SK-N-SH (cell line): Measurements from ENCODE around the gene TMIGD3. TPM values are rescaled to one million over a fixed set of nuclear protein-coding genes. Genes with fewer than 3 reads are reported as not detected.

Experiments used
- CTCF ChIA-PET: fragments of 300-600, 350-600 bp; formaldehyde crosslinking; extraction: SDS; loops from one replicate; lab custom pipeline; 2021; lab: Yijun Ruan, JAX
- POLR2A ChIA-PET: fragments of 350-600 bp; sonication (Branson Sonifier 250); formaldehyde crosslinking; extraction: SDS; loops from one replicate; lab custom pipeline; 2020; ENCODE audit warnings: antibody characterized with exemption, inconsistent platforms; lab: Yijun Ruan, JAX
- DNase-seq: peaks from one replicate; pipeline ENCODE4 v3.0.0; 2012
- H2AFZ ChIP-seq: fragments of 200-600 bp; sonication (generic); 2 replicates; pipeline ENCODE4 v1.8.1; 2016; ENCODE audit warnings: antibody characterized with exemption, mild to moderate bottlenecking, low read depth
- H3F3A ChIP-seq: fragments of 200-600 bp; sonication (generic); replicated peaks from 2 replicates; pipeline ENCODE3; 2016; ENCODE audit warnings: antibody characterized with exemption, mild to moderate bottlenecking; ENCODE audit not compliant: insufficient read depth
- H3K27ac ChIP-seq, 2 experiments: fragments of 200-500 bp in 1 of 2; fragments of 200-600 bp in 1 of 2; sonication (Bioruptor generic) in 1 of 2; sonication (generic), shearing (Covaris generic) in 1 of 2; 2 replicates each; pipeline versions ENCODE4 v1.5.1 to v1.6.1; 2014 to 2016; ENCODE audit warnings: low read depth in 2 of 2, inconsistent platforms in 1 of 2, low read length in 1 of 2, mild to moderate bottlenecking in 1 of 2, mixed read lengths in 1 of 2
- H3K27me3 ChIP-seq: fragments of 200-600 bp; sonication (generic), shearing (Covaris generic); 2 replicates; pipeline ENCODE4 v1.6.1; 2016; ENCODE audit warnings: mixed run types; ENCODE audit not compliant: insufficient read depth
- H3K36me3 ChIP-seq, 2 experiments: fragments of 200-500 bp in 1 of 2; fragments of 200-600 bp in 1 of 2; sonication (Bioruptor generic) in 1 of 2; sonication (generic) in 1 of 2; replicated peaks in 1 of 2; 2 replicates each; pipeline versions ENCODE3 to v1.5.1; 2014 to 2016; ENCODE audit warnings: low read length in 1 of 2, mild to moderate bottlenecking in 1 of 2; ENCODE audit not compliant: insufficient read depth in 2 of 2, control insufficient read depth in 1 of 2
- H3K4me1 ChIP-seq, 2 experiments: fragments of 200-500 bp in 1 of 2; fragments of 200-600 bp in 1 of 2; sonication (Bioruptor generic) in 1 of 2; sonication (generic), shearing (Covaris generic) in 1 of 2; 2 replicates each; pipeline versions ENCODE4 v1.5.1 to v1.6.1; 2014 to 2016; ENCODE audit warnings: low read depth in 1 of 2, low read length in 1 of 2, mixed run types in 1 of 2; ENCODE audit not compliant: insufficient read depth in 2 of 2, control insufficient read depth in 1 of 2
- H3K4me2 ChIP-seq: fragments of 200-600 bp; sonication (generic), shearing (Covaris generic); 2 replicates; pipeline ENCODE4 v1.6.1; 2017; ENCODE audit warnings: mixed run types
- H3K4me3 ChIP-seq, 2 experiments: fragments of 200-500 bp in 1 of 2; fragments of 200-600 bp in 1 of 2; sonication (Bioruptor generic) in 1 of 2; sonication (generic), shearing (Covaris generic) in 1 of 2; 2 replicates each; pipeline versions ENCODE4 v1.5.1 to v1.8.1; 2014 to 2016; ENCODE audit warnings: low read depth in 2 of 2, inconsistent platforms in 1 of 2, low read length in 1 of 2, mild to moderate bottlenecking in 1 of 2, mixed read lengths in 1 of 2, moderate library complexity in 1 of 2
- H3K79me2 ChIP-seq: fragments of 200-600 bp; sonication (generic); 2 replicates; pipeline ENCODE4 v1.8.1; 2017; ENCODE audit warnings: mild to moderate bottlenecking; ENCODE audit not compliant: insufficient read depth
- H3K9ac ChIP-seq: fragments of 200-600 bp; sonication (generic); 2 replicates; pipeline ENCODE4 v1.6.1; 2017; ENCODE audit warnings: mixed run types
- H3K9me2 ChIP-seq: fragments of 200-600 bp; sonication (generic); 2 replicates; pipeline ENCODE4 v1.6.1; 2017; ENCODE audit warnings: mixed run types
- H3K9me3 ChIP-seq: fragments of 200-600 bp; sonication (generic); 2 replicates; pipeline ENCODE4 v1.6.1; 2017; ENCODE audit warnings: mixed run types, mild to moderate bottlenecking, moderate library complexity
- H4K20me1 ChIP-seq: fragments of 200-600 bp; sonication (generic); 2 replicates; pipeline ENCODE4 v1.6.1; 2017; ENCODE audit warnings: mild to moderate bottlenecking, mixed run types; ENCODE audit not compliant: insufficient read depth
- CHD2 ChIP-seq: fragments of 150-350 bp; IDR thresholded peaks from 2 replicates; pipeline ENCODE4 v1.6.1; 2018; ENCODE audit warnings: low read length; ENCODE audit not compliant: partially characterized antibody
- ELF1 ChIP-seq: IDR thresholded peaks from 2 replicates; pipeline ENCODE4 v1.4.0; 2012
- EZH2phosphoT487 ChIP-seq: fragments of 200-600 bp; sonication (generic); IDR thresholded peaks from 2 replicates; pipeline ENCODE4 v1.6.1; 2017; ENCODE audit warnings: low read depth, mixed run types, mild to moderate bottlenecking, antibody characterized with exemption, moderate library complexity, borderline replicate concordance
- FOSL2 ChIP-seq: IDR thresholded peaks from 2 replicates; pipeline ENCODE4 v1.4.0; 2012; ENCODE audit warnings: low read depth, mild to moderate bottlenecking, moderate library complexity, borderline replicate concordance
- FOXJ3 ChIP-seq: sonication (generic); formaldehyde crosslinking; IDR thresholded peaks from 2 replicates; pipeline ENCODE4 v1.5.1; 2020; ENCODE audit warnings: mild to moderate bottlenecking, missing genetic modification reagents
- FOXM1 ChIP-seq: IDR thresholded peaks from 2 replicates; pipeline ENCODE4 v1.4.0; 2012; ENCODE audit warnings: low read depth, mild to moderate bottlenecking
- GABPA ChIP-seq: IDR thresholded peaks from 2 replicates; pipeline ENCODE4 v1.4.0; 2012; ENCODE audit warnings: low read depth, mild to moderate bottlenecking
- GATA2 ChIP-seq: sonication (generic); formaldehyde crosslinking; IDR thresholded peaks from 2 replicates; pipeline ENCODE4 v1.5.0; 2020; ENCODE audit warnings: mild to moderate bottlenecking, missing genetic modification reagents
- JUND ChIP-seq: IDR thresholded peaks from 2 replicates; pipeline ENCODE4 v1.4.0; 2012
- NRF1 ChIP-seq: IDR thresholded peaks from 2 replicates; pipeline ENCODE4 v1.6.1; 2012; ENCODE audit warnings: low read depth, mild to moderate bottlenecking, low read length
- POLR2AphosphoS5 ChIP-seq: IDR thresholded peaks from 2 replicates; pipeline ENCODE4 v1.6.1; 2012; ENCODE audit warnings: low read depth, low read length
- RCOR1 ChIP-seq: fragments of 150-350 bp; IDR thresholded peaks from 2 replicates; pipeline ENCODE4 v1.6.1; 2017; ENCODE audit warnings: antibody characterized with exemption, low read length
- RXRA ChIP-seq: IDR thresholded peaks from 2 replicates; pipeline ENCODE4 v1.4.0; 2012; ENCODE audit warnings: low read depth, mild to moderate bottlenecking, borderline replicate concordance
- SMC3 ChIP-seq: IDR thresholded peaks from 2 replicates; pipeline ENCODE4 v1.6.1; 2012; ENCODE audit warnings: low read depth, low read length, improper control_type of control experiment
- YY1 ChIP-seq: IDR thresholded peaks from 2 replicates; pipeline ENCODE4 v1.4.0; 2012; ENCODE audit warnings: low read depth, mild to moderate bottlenecking
- WGBS: methylation state at CpG from one replicate; pipeline ENCODE4 v1.1.6; 2017; ENCODE audit warnings: low lambda C conversion rate; 5-methylcytosine and 5-hydroxymethylcytosine counted together
- polyA plus RNA-seq, 3 experiments: library from polyadenylated mRNA; depleted of rRNA; stranded (reverse); fragments of >200 nt; gene quantifications; 2 replicates each; pipeline ENCODE4 v1.2.3, GENCODE V29; 2012
- TF ChIP-seq, protein P1 (sequence below): IDR thresholded peaks from 2 replicates; pipeline ENCODE4 v1.4.0; 2012; ENCODE audit warnings: low read depth
- TF ChIP-seq, protein P2 (sequence below): IDR thresholded peaks from 2 replicates; pipeline ENCODE4; 2012
- TF ChIP-seq, protein P3 (sequence below): fragments of 150-350 bp; IDR thresholded peaks from 2 replicates; pipeline ENCODE4 v1.6.1; 2017; ENCODE audit warnings: antibody characterized with exemption, low read length, low read depth, borderline replicate concordance
- TF ChIP-seq, protein P4 (sequence below): IDR thresholded peaks from 2 replicates; pipeline ENCODE4 v1.6.1; 2012; ENCODE audit warnings: mild to moderate bottlenecking, low read depth, low read length, moderate library complexity

The TMIGD3 gene
- polyA plus RNA-seq, 1 of the 3 experiments (the other 2 are of a cell fraction), result not detected

DNA sequence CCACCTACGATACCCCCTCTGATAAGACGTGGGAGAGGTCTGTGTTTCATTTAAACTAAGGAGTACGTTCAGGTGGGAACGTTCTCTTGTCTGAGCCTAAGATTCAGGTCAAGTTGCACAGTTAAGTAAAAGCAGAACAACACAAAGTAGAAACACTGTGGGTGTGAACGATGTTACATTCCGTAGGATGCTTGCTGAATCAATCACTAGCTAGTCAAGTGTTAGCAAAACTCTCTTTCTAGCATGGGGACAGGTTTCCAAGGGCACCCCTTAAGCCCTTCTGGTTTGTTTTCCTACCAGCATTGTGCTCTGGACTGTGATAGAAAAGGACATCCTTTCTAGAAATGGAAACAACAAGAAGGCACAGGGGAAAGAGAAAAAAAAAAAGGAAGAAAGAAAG, 16.3 kb downstream of the TMIGD3 start (continued):
- TF ChIP-seq GABPA, result no peak
- TF ChIP-seq, all 33 proteins: peak for 0

DNA sequence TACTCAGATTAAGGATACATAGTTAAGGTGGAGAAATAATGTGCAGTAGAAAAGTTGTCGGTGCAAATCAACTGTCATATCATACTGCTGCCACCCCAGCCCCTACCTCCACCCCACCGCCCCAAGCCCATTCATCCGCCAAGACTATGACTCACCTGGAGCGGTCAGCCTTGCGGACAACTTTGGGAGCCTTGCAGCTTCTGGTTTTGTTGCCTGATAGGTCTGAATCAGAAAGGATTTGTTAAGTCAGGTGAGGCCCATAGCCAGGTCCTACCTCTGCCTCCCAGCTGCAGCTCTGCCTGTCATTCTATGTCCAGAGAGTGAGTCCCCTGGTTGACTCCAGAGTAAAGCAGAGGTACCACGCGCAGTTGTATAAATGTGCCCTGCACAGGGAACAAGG, 17.0 kb downstream of the TMIGD3 start:
- peaks cover 0 to 3% of the 10 kb centered on the region in 2 experiments; a peak in 1 of 4 replicates for H3K4me1 ChIP-seq
- no peaks in the 10 kb centered on the region for H4K20me1 ChIP-seq
- no peak overlapping the region for H3K9ac ChIP-seq
- 84% methylated on average over 5 of the region's 7 CpGs for WGBS
- no peaks in the 10 kb centered on the region for H3K9me3 ChIP-seq
- no peak for TF ChIP-seq YY1
- no peak for TF ChIP-seq POLR2AphosphoS5
- no peak for TF ChIP-seq JUND
- no peak for TF ChIP-seq RXRA
- TF ChIP-seq, protein P1, sequence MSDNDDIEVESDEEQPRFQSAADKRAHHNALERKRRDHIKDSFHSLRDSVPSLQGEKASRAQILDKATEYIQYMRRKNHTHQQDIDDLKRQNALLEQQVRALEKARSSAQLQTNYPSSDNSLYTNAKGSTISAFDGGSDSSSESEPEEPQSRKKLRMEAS, result no peak
- TF ChIP-seq CHD2, result no peak
- TF ChIP-seq FOXM1, result no peak
- no peak for TF ChIP-seq FOSL2
- TF ChIP-seq, protein P2, sequence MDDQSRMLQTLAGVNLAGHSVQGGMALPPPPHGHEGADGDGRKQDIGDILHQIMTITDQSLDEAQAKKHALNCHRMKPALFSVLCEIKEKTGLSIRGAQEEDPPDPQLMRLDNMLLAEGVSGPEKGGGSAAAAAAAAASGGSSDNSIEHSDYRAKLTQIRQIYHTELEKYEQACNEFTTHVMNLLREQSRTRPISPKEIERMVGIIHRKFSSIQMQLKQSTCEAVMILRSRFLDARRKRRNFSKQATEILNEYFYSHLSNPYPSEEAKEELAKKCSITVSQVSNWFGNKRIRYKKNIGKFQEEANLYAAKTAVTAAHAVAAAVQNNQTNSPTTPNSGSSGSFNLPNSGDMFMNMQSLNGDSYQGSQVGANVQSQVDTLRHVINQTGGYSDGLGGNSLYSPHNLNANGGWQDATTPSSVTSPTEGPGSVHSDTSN, result no peak
- TF ChIP-seq EZH2phosphoT487, result no peak
- TF ChIP-seq ELF1, result no peak
- TF ChIP-seq NRF1, result no peak
- no peak for TF ChIP-seq RCOR1
- no peak for TF ChIP-seq FOXJ3 (CRISPR knock-in tag)
- TF ChIP-seq, protein P3, sequence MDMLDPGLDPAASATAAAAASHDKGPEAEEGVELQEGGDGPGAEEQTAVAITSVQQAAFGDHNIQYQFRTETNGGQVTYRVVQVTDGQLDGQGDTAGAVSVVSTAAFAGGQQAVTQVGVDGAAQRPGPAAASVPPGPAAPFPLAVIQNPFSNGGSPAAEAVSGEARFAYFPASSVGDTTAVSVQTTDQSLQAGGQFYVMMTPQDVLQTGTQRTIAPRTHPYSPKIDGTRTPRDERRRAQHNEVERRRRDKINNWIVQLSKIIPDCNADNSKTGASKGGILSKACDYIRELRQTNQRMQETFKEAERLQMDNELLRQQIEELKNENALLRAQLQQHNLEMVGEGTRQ, result no peak
- TF ChIP-seq SMC3, result no peak
- TF ChIP-seq, protein P4, sequence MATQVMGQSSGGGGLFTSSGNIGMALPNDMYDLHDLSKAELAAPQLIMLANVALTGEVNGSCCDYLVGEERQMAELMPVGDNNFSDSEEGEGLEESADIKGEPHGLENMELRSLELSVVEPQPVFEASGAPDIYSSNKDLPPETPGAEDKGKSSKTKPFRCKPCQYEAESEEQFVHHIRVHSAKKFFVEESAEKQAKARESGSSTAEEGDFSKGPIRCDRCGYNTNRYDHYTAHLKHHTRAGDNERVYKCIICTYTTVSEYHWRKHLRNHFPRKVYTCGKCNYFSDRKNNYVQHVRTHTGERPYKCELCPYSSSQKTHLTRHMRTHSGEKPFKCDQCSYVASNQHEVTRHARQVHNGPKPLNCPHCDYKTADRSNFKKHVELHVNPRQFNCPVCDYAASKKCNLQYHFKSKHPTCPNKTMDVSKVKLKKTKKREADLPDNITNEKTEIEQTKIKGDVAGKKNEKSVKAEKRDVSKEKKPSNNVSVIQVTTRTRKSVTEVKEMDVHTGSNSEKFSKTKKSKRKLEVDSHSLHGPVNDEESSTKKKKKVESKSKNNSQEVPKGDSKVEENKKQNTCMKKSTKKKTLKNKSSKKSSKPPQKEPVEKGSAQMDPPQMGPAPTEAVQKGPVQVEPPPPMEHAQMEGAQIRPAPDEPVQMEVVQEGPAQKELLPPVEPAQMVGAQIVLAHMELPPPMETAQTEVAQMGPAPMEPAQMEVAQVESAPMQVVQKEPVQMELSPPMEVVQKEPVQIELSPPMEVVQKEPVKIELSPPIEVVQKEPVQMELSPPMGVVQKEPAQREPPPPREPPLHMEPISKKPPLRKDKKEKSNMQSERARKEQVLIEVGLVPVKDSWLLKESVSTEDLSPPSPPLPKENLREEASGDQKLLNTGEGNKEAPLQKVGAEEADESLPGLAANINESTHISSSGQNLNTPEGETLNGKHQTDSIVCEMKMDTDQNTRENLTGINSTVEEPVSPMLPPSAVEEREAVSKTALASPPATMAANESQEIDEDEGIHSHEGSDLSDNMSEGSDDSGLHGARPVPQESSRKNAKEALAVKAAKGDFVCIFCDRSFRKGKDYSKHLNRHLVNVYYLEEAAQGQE, result no peak
- no peak for TF ChIP-seq GATA2 (CRISPR knock-in tag)
- no peak for TF ChIP-seq GABPA
- DNase-seq, result no peak
- no peak overlapping the region for H3K4me3 ChIP-seq
- ChIA-PET CTCF (interaction anchor here (2.3 kb wide), 1 partner anchor 22 kb away, joined by 9 read pairs; no protein-coding TSS in a partner anchor), POLR2A (no interaction called here)
- H3K9me2 ChIP-seq, result no peaks in the 10 kb centered on the region
- H3K79me2 ChIP-seq, result no peaks in the 10 kb centered on the region
- no peak overlapping the region for H2AFZ ChIP-seq
- no peaks in the 10 kb centered on the region for H3F3A ChIP-seq
- H3K27me3 ChIP-seq, result no peaks in the 10 kb centered on the region
- no peaks in the 10 kb centered on the region for H3K36me3 ChIP-seq
- no peak overlapping the region for H3K4me2 ChIP-seq
- no peak overlapping the region for H3K27ac ChIP-seq
